Stimulated activated CD4-positive, alpha-beta T cell treated with anti-CD3 and anti-CD28 coated beads, Interleukin-12 subunit alpha, Interleukin-12 subunit beta, amount 100 ng/mL, for 24 hours (primary cell): ENCODE data around the gene LDHB.
A peak's percentile ranks its signal among the peaks of the same experiment; 100 is the strongest.
"Not testable (repeated sequence)": the region's sequence is repeated elsewhere in the genome, so short reads cannot be mapped to it uniquely, and the experiment has no call there.

Source experiments
- DNase-seq, 2 experiments: peaks; one replicate each; pipeline ENCODE4 v3.0.0-alpha.2; 2020; ENCODE audit warnings: low read depth in 2 of 2

The LDHB gene

GRCh38 chr12:21657326-21658077 is at the start of gene LDHB:
Gene LDHB, minus strand, starts transcription at chr12:21657842. Its CDS starts 3,171 bp downstream, at chr12:21654671.
- DNase-seq = peak; percentile 88 to 96

- no peak for DNase-seq
Measured at GRCh38 chr12:21704847-21705246, 47.2 kb upstream of the LDHB start.

- DNase-seq = no peak
Measured at GRCh38 chr12:21699851-21700250, 42.2 kb upstream of the LDHB start.

- DNase-seq = no peak
Measured at GRCh38 chr12:21697904-21698630, 40.4 kb upstream of the LDHB start.

GRCh38 chr12:21696625-21697024 is 39.0 kb upstream of the LDHB start:
- no peak for DNase-seq

GRCh38 chr12:21695986-21696385 is 38.3 kb upstream of the LDHB start:
- DNase-seq = no peak

- DNase-seq = no peak
Measured at GRCh38 chr12:21694660-21695059, 37.0 kb upstream of the LDHB start.

GRCh38 chr12:21691515-21691914 is 33.9 kb upstream of the LDHB start:
- DNase-seq = no peak

GRCh38 chr12:21690704-21691368 is 33.2 kb upstream of the LDHB start:
- DNase-seq = no peak

- DNase-seq = no peak
Measured at GRCh38 chr12:21683115-21683514, 25.5 kb upstream of the LDHB start.

GRCh38 chr12:21678959-21679358 is 21.3 kb upstream of the LDHB start:
- DNase-seq = no peak

- DNase-seq = no peak
Measured at GRCh38 chr12:21677622-21678277, 20.1 kb upstream of the LDHB start.

- no peak for DNase-seq
Measured at GRCh38 chr12:21677204-21677603, 19.6 kb upstream of the LDHB start.

GRCh38 chr12:21676776-21677175 is 19.1 kb upstream of the LDHB start:
- no peak for DNase-seq

GRCh38 chr12:21675641-21676040 is 18.0 kb upstream of the LDHB start:
- DNase-seq = no peak

- DNase-seq = no peak
Measured at GRCh38 chr12:21675096-21675495, 17.5 kb upstream of the LDHB start.

- DNase-seq = not testable (repeated sequence)
Measured at GRCh38 chr12:21673830-21674552, 16.3 kb upstream of the LDHB start.

GRCh38 chr12:21672146-21672545 is 14.5 kb upstream of the LDHB start:
- DNase-seq = no peak

- no peak for DNase-seq
Measured at GRCh38 chr12:21666722-21667121, 9.1 kb upstream of the LDHB start.

- no peak for DNase-seq
Measured at GRCh38 chr12:21665816-21666215, 8.2 kb upstream of the LDHB start.

- DNase-seq = no peak
Measured at GRCh38 chr12:21662122-21662792, 4.6 kb upstream of the LDHB start.
